K562 (cell line): Measurements from ENCODE around the gene TFEB. TPM values are rescaled to one million over a fixed set of nuclear protein-coding genes. Genes with fewer than 3 reads are reported as not detected.

ENCODE experiments used
- ATAC-seq: fragments of 200-7000 bp; cut with Tn5 transposase; 3 replicates; pipeline ENCODE4 v1.9.1; 2020; ENCODE audit warnings: moderate library complexity
- BruUV-seq: library from RNA; stranded (reverse); fragments of 400-500 nt; replicated peaks from 2 replicates; lab custom pipeline; 2021; lab: Mats Ljungman, UMichigan
- CTCF ChIA-PET: fragments of 300-600 bp; formaldehyde crosslinking; extraction: SDS; loops from one replicate; lab custom pipeline; 2021; ENCODE audit warnings: low intra/inter-chr PET ratio; lab: Yijun Ruan, JAX
- POLR2A ChIA-PET: fragments of 300-600, 350-650 bp; sonication (Branson Sonifier 250); formaldehyde crosslinking; extraction: SDS; loops from one replicate; lab custom pipeline; 2021; ENCODE audit warnings: antibody characterized with exemption, inconsistent platforms; lab: Yijun Ruan, JAX
- DNase-seq, 4 experiments: peaks; one replicate each; pipeline versions ENCODE4 v3.0.0 to v3.0.0-alpha.2; 2011 to 2018; ENCODE audit warnings: low spot score in 3 of 4, mixed read lengths in 3 of 4; ENCODE audit errors: extremely low read depth in 1 of 4
- FAIRE-seq: peaks from 2 replicates; lab custom pipeline; 2011; peaks lifted over from hg19 to GRCh38; lab: Jason Lieb, UNC
- H2AFZ ChIP-seq: 2 replicates; pipeline ENCODE4 v1.6.0; 2011; ENCODE audit warnings: low read depth, low read length, control low read depth, inconsistent platforms
- H3K27ac ChIP-seq: fragments of 200-600 bp; 3 replicates; pipeline ENCODE4 v1.8.0; 2011; ENCODE audit warnings: low read depth, mild to moderate bottlenecking, control low read depth, inconsistent platforms, low read length, moderate library complexity, mixed read lengths; ENCODE audit errors: extremely low read depth
- H3K27me3 ChIP-seq, 2 experiments: fragments of 300-600 bp in 1 of 2; 2 replicates in 1 of 2; 3 replicates in 1 of 2; pipeline versions ENCODE4 v1.6.0 to v1.8.0; 2011; ENCODE audit warnings: inconsistent platforms in 2 of 2, low read length in 2 of 2, mild to moderate bottlenecking in 1 of 2, mixed read lengths in 1 of 2, moderate library complexity in 1 of 2; ENCODE audit not compliant: control insufficient read depth in 2 of 2, insufficient read depth in 2 of 2
- H3K36me3 ChIP-seq: fragments of 300-600 bp; 3 replicates; pipeline ENCODE4 v1.8.0; 2011; ENCODE audit warnings: mild to moderate bottlenecking, low read length, inconsistent platforms; ENCODE audit not compliant: control insufficient read depth, insufficient read depth
- H3K4me1 ChIP-seq, 2 experiments: fragments of 200-600 bp in 1 of 2; replicated peaks in 1 of 2; 2 replicates in 1 of 2; 3 replicates in 1 of 2; pipeline versions ENCODE4 v1.5.1 to v1.8.0; 2011; ENCODE audit warnings: inconsistent platforms in 2 of 2, low read length in 2 of 2, mild to moderate bottlenecking in 1 of 2, mixed read lengths in 1 of 2, moderate library complexity in 1 of 2; ENCODE audit not compliant: control insufficient read depth in 2 of 2, insufficient read depth in 2 of 2
- H3K4me2 ChIP-seq: 2 replicates; pipeline ENCODE4 v1.6.1; 2011; ENCODE audit warnings: low read length, control low read depth, inconsistent platforms, mixed read lengths; ENCODE audit not compliant: insufficient read depth
- H3K4me3 ChIP-seq: fragments of 200-600 bp; sonication (generic), shearing (Covaris generic); 2 replicates; pipeline ENCODE4 v1.5.1; 2016; ENCODE audit warnings: control low read depth, inconsistent platforms
- H3K79me2 ChIP-seq: fragments of 200-600 bp; 3 replicates; pipeline ENCODE4 v1.8.0; 2011; ENCODE audit warnings: low read length, inconsistent platforms; ENCODE audit not compliant: control insufficient read depth, insufficient read depth
- H3K9ac ChIP-seq, 2 experiments: 2 replicates each; pipeline versions ENCODE4 v1.6.0 to v1.6.1; 2011; ENCODE audit warnings: low read depth in 2 of 2, low read length in 2 of 2, control low read depth in 1 of 2, inconsistent platforms in 1 of 2, mild to moderate bottlenecking in 1 of 2, mixed read lengths in 1 of 2; ENCODE audit not compliant: insufficient read depth in 1 of 2
- H3K9me1 ChIP-seq: one replicate; pipeline ENCODE4 v1.6.0; 2011; ENCODE audit warnings: inconsistent platforms, mild to moderate bottlenecking, low read length, moderate library complexity; ENCODE audit not compliant: control insufficient read depth, insufficient read depth
- H3K9me3 ChIP-seq: replicated peaks from 2 replicates; pipeline ENCODE4 v1.5.1; 2011; ENCODE audit warnings: low read depth, low read length, inconsistent platforms; ENCODE audit not compliant: control insufficient read depth, insufficient read depth
- H4K20me1 ChIP-seq: replicated peaks from 2 replicates; pipeline ENCODE4 v1.6.1; 2011; ENCODE audit warnings: low read length, inconsistent platforms, mixed read lengths; ENCODE audit not compliant: control insufficient read depth, insufficient read depth
- ARID1B ChIP-seq: fragments of 450-650 bp; IDR thresholded peaks from 2 replicates; pipeline ENCODE4 v1.6.1; 2016; ENCODE audit warnings: antibody characterized with exemption, mild to moderate bottlenecking, inconsistent platforms
- CHD4 ChIP-seq: fragments of 200-600 bp; sonication (generic); IDR thresholded peaks from 3 replicates; pipeline ENCODE4 v1.6.1; 2012; ENCODE audit warnings: low read depth, mild to moderate bottlenecking, mixed read lengths, low read length, inconsistent platforms; ENCODE audit not compliant: insufficient read depth, insufficient replicate concordance, poor library complexity, severe bottlenecking
- CREM ChIP-seq: IDR thresholded peaks from 2 replicates; pipeline ENCODE4 v1.6.1; 2014; ENCODE audit warnings: antibody characterized with exemption, low read depth
- CXXC5 ChIP-seq: fragments of 250-450 bp; sonication (Bioruptor Pico); IDR thresholded peaks from 2 replicates; pipeline ENCODE4 v1.8.0; 2022; ENCODE audit warnings: inconsistent platforms, mild to moderate bottlenecking, moderate library complexity
- FOXO4 ChIP-seq: fragments of 450-650 bp; formaldehyde crosslinking; IDR thresholded peaks from 2 replicates; pipeline ENCODE4 v1.4.0; 2020; ENCODE audit warnings: mild to moderate bottlenecking, moderate library complexity
- NCOA2 ChIP-seq, 2 experiments: fragments of 450-650 bp; IDR thresholded peaks; 2 replicates each; pipeline ENCODE4 v1.6.1; 2018; ENCODE audit warnings: mild to moderate bottlenecking in 2 of 2, moderate library complexity in 1 of 2; ENCODE audit not compliant: partially characterized antibody in 2 of 2
- NFYB ChIP-seq: IDR thresholded peaks from 2 replicates; pipeline ENCODE4 v1.6.1; 2011; ENCODE audit warnings: mild to moderate bottlenecking, moderate library complexity; ENCODE audit not compliant: insufficient read length; ENCODE audit errors: extremely low read depth
- PBX2 ChIP-seq, 2 experiments: IDR thresholded peaks in 1 of 2; conservative IDR thresholded peaks in 1 of 2; 2 replicates each; pipeline ENCODE4 v1.6.1; 2016; ENCODE audit warnings: low read depth in 2 of 2, mild to moderate bottlenecking in 1 of 2, missing compliant biosample characterization in 1 of 2, missing genetic modification characterization in 1 of 2, moderate library complexity in 1 of 2
- PREB ChIP-seq: sonication (generic); formaldehyde crosslinking; IDR thresholded peaks from 2 replicates; pipeline ENCODE4 v1.8.1; 2023; ENCODE audit warnings: mild to moderate bottlenecking, missing genetic modification reagents
- PYGO2 ChIP-seq: fragments of 450-650 bp; IDR thresholded peaks from 2 replicates; pipeline ENCODE4 v1.6.1; 2016; ENCODE audit warnings: mild to moderate bottlenecking, missing genetic modification characterization, moderate library complexity, missing compliant biosample characterization
- SAFB2 ChIP-seq: fragments of 200-400 bp; formaldehyde crosslinking; IDR thresholded peaks from 2 replicates; pipeline ENCODE4 v1.6.1; 2018; ENCODE audit warnings: borderline replicate concordance, low read length, low read depth, moderate library complexity; ENCODE audit not compliant: severe bottlenecking
- USF1 ChIP-seq: sonication (generic); formaldehyde crosslinking; IDR thresholded peaks from 2 replicates; pipeline ENCODE4 v1.9.0; 2022; ENCODE audit warnings: mild to moderate bottlenecking, missing genetic modification reagents
- ZNF124 ChIP-seq: sonication (generic); formaldehyde crosslinking; IDR thresholded peaks from 2 replicates; pipeline ENCODE4 v1.8.1; 2022; ENCODE audit warnings: missing genetic modification reagents
- ZNF444 ChIP-seq: fragments of 250-450 bp; sonication (Bioruptor Pico); IDR thresholded peaks from 2 replicates; pipeline ENCODE4 v1.4.0; 2020; ENCODE audit warnings: mild to moderate bottlenecking, moderate library complexity
- ZNF696 ChIP-seq: fragments of 250-450 bp; sonication (Bioruptor Pico); conservative IDR thresholded peaks from 2 replicates; pipeline ENCODE4 v1.4.0; 2020; ENCODE audit warnings: mild to moderate bottlenecking, moderate library complexity
- WGBS: fragments of 100-300 bp; shearing (Covaris generic); methylation state at CpG from one replicate; pipeline ENCODE4 v1.1.6; 2016; ENCODE audit warnings: low coverage, mixed read lengths; ENCODE audit not compliant: insufficient coverage; ENCODE audit errors: missing lambda C conversion rate; 5-methylcytosine and 5-hydroxymethylcytosine counted together
- in situ Hi-C: fragments of 300-500 bp; cut with MboI; formaldehyde crosslinking; loops from 4 replicates; pipeline ENCODE4 v1.15.0; 2018; ENCODE audit warnings: inconsistent platforms, mixed read lengths
- intact Hi-C: fragments of 100-400 bp; cut with micrococcal nuclease; formaldehyde crosslinking; loops from 2 replicates; pipeline ENCODE4 v1.14.2; 2022
- polyA plus RNA-seq, 8 experiments: library from polyadenylated mRNA; depleted of rRNA in 4 of 8; stranded (reverse) in 5 of 8; unstranded in 3 of 8; fragments of >200 nt; fragmentation: Nextera tagmentation in 2 of 8; fragmentation: Illumina TruSeq in 1 of 8; extraction: Ambion mirVana in 2 of 8; extraction: Trizol in 1 of 8; gene quantifications; 2 replicates each; pipeline versions ENCODE4 v1.2.1 to v1.2.3, GENCODE V29; 2011 to 2014; ENCODE audit warnings: inconsistent platforms in 1 of 8, missing spikeins in 1 of 8
- total RNA-seq, 7 experiments: library from RNA; depleted of rRNA in 6 of 7; stranded (reverse); fragments of >200 nt in 6 of 7; fragmentation: Illumina TruSeq in 2 of 7; extraction: Trizol in 2 of 7; gene quantifications; 2 replicates each; pipeline versions ENCODE4 v1.2.1 to v1.2.3, GENCODE V29; 2011 to 2021; ENCODE audit warnings: low replicate concordance in 1 of 7

The TFEB gene
- total and polyA plus RNA-seq, 9 of the 15 experiments (the other 6 are each of a cell fraction or from before 2014, with no cell fraction given) = 0.04 to 4.7 (median 2.0) TPM

GRCh38 chr6:41655646-41656001 lies 79.8 kb downstream of the TFEB start:
- in situ Hi-C loops = no loop called here
- H3K36me3 ChIP-seq = no peaks in the 10 kb centered on the region
- no peaks in the 10 kb centered on the region for H3K9me3 ChIP-seq
- H3K4me3 ChIP-seq = no peak overlapping the region
- no peak overlapping the region for H3K4me2 ChIP-seq
- ATAC-seq (no peak), FAIRE-seq (no peak), DNase-seq (no peak)
- ChIA-PET POLR2A (interaction anchor here (1.4 kb wide), 1 partner anchor 11 kb away, joined by 3 read pairs; no protein-coding TSS in a partner anchor), CTCF (no interaction called here)
- no peak overlapping the region for H2AFZ ChIP-seq
- peaks cover 16% of the 10 kb centered on the region; the same call in 1 of the 2 replicates for H4K20me1 ChIP-seq
- TF ChIP-seq ZNF444 (CRISPR knock-in tag) (no peak), NFYB (no peak), CXXC5 (CRISPR knock-in tag) (no peak), PBX2 (CRISPR knock-in tag; IDR thresholded peaks at IDR 0.05; ENCODE audit: low read depth) (no peak), PBX2 (tag; conservative IDR thresholded peaks at IDR 0.05; ENCODE audit: low read depth) (no peak), CHD4 (no peak), ZNF696 (CRISPR knock-in tag) (no peak), ARID1B (no peak), CREM (no peak), PYGO2 (tag) (no peak), USF1 (CRISPR knock-in tag) (no peak), SAFB2 (no peak), FOXO4 (CRISPR knock-in tag) (no peak), PREB (CRISPR knock-in tag) (no peak), NCOA2 (IDR thresholded peaks at IDR 0.05; ENCODE audit: partially characterized antibody in 2 of 2) (no peak), ZNF124 (no peak)
- no peak overlapping the region for H3K9ac ChIP-seq
- 6% methylated on average over 12 of the region's 12 CpGs for WGBS
- intact Hi-C loops = no loop called here
- H3K27ac ChIP-seq = no peak overlapping the region
- H3K9me1 ChIP-seq = no peaks in the 10 kb centered on the region
- H3K4me1 ChIP-seq = peaks cover 0 to 13% of the 10 kb centered on the region in 2 experiments; a peak in 2 of 5 replicates
- no TSS peak for BruUV-seq
- peaks cover 66 to 88% of the 10 kb centered on the region in 2 experiments for H3K27me3 ChIP-seq
- no peaks in the 10 kb centered on the region for H3K79me2 ChIP-seq
